ENCODE data around the gene KCNH5.

The KCNH5 gene

DNA sequence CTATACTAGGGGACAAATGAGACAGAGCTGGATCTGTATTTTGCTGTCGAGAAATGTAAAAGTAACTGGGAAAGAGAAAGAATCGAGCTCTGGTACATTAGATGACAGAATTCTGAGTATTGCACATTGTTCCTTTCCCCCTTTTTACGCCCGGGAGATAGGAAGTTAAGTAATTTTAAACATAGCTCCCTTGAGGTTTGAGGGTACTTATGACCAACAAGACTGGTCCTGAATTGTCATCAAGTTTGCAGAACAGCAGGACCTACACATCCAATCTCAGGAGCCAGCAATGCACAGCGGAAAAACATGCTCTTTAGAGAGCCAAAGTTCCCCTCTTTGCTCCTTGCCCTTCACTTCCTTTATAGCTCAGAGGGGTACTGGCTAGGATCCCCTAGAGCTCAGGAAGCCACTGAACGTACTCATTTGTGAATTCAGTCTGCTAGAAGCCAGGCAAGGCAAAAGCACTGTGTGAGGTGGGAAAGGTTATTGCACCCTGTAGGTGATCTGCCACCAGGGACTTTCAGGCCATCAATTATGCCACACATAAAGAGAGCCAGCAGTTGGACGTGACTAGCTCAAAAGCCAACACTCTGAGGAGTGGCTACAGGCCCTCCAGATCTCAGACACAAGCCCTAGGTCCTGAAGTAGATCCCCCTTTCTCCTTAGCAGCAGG lies 333.8 kb downstream of the KCNH5 start:
- TF ChIP-seq, protein P1, sequence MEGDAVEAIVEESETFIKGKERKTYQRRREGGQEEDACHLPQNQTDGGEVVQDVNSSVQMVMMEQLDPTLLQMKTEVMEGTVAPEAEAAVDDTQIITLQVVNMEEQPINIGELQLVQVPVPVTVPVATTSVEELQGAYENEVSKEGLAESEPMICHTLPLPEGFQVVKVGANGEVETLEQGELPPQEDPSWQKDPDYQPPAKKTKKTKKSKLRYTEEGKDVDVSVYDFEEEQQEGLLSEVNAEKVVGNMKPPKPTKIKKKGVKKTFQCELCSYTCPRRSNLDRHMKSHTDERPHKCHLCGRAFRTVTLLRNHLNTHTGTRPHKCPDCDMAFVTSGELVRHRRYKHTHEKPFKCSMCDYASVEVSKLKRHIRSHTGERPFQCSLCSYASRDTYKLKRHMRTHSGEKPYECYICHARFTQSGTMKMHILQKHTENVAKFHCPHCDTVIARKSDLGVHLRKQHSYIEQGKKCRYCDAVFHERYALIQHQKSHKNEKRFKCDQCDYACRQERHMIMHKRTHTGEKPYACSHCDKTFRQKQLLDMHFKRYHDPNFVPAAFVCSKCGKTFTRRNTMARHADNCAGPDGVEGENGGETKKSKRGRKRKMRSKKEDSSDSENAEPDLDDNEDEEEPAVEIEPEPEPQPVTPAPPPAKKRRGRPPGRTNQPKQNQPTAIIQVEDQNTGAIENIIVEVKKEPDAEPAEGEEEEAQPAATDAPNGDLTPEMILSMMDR (IDR thresholded peaks at IDR 0.05; ENCODE audit: borderline replicate concordance, insufficient read depth, low read depth, low read length), result no peak
- no peak overlapping the region for H3K4me3 ChIP-seq (ENCODE audit: low read depth, low read length)

DNA sequence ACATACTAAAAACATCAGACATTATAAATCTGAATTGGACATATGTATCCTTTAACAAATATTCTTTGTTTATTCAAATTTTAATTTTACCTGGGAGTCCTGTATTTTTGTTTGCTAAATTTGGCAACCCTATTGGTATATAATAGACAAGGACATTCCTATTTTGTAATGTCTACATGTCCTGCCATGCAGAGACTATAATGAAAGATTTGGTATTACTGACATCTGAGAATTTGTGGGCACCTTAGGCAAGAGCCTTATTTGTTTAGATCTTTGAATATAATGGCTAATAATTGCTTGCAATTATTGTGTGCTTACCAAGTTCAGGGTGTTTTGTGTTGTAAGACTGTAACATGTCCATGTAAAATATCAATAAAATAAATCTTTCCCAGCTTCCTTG lies 334.4 kb downstream of the KCNH5 start:
- TF ChIP-seq, protein P1 (IDR thresholded peaks at IDR 0.05; ENCODE audit: borderline replicate concordance, insufficient read depth, low read depth, low read length), result no peak

DNA sequence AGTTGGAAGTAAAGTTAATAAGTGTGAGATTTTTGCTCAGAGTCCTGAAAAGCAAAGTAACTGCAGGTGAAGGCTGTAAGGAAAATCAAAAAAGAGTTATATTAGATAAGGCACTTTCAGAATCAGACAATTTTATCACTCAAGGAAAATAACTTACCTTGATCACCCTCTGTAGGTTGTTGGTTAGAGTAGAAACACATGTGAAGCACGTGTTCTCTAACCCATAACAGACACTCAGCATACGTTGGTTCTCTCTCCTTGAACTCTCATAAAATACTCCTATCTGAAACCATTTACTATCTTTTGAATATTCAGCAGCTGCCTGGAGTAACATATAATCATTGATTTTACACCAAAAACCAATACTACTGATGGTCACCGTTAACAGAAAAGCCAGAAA lies 335.5 kb downstream of the KCNH5 start:
- H3K4me3 ChIP-seq (ENCODE audit: low read depth, low read length), result no peak overlapping the region
- TF ChIP-seq, protein P1 (IDR thresholded peaks at IDR 0.05; ENCODE audit: borderline replicate concordance, insufficient read depth, low read depth, low read length), result no peak

More for the DNA sequence above, 334.4 kb downstream of the KCNH5 start:
- no peak overlapping the region for H3K4me3 ChIP-seq (ENCODE audit: low read depth, low read length)

DNA sequence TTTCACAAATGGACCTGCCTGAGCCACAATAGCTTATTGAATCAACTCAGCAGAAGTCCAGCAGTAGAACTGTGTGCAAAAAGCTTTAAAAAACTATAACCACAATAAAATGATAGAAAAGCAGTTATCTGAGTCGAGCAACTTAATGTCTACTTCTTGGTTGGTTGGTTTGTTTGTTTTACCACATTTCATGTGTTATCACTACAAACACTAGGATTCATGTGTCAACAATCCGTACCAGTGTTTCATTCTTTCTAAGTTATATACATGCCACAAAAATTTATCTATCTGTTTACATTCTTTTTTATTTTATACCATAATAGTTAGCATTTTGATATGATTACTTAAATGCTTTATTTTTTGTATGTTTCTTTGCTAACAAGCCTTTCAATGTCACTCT lies 339.0 kb downstream of the KCNH5 start:
- TF ChIP-seq, protein P1 (IDR thresholded peaks at IDR 0.05; ENCODE audit: borderline replicate concordance, insufficient read depth, low read depth, low read length), result no peak
- H3K4me3 ChIP-seq (ENCODE audit: low read depth, low read length), result no peak overlapping the region

DNA sequence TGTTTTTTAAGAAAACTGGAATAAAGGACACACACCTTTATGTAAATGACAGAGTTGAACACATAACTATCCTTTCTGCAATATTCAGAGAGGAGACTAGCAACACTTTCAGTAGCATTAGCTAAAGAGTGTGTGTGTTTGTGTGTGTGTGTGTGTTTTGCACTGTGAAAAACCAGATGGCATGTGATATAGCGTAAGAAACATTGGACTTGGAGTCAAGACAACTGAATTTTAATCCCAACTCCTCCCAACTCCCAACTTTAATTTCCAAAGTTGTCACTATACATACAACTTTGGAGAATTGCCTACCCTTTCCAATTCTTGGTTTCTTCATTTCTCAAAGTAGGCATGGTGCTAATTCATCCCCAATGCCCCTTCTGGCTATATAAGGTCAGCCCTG lies 347.8 kb downstream of the KCNH5 start:
- no peak overlapping the region for H3K4me3 ChIP-seq (ENCODE audit: low read depth, low read length)
- TF ChIP-seq, protein P1 (IDR thresholded peaks at IDR 0.05; ENCODE audit: borderline replicate concordance, insufficient read depth, low read depth, low read length), result no peak

DNA sequence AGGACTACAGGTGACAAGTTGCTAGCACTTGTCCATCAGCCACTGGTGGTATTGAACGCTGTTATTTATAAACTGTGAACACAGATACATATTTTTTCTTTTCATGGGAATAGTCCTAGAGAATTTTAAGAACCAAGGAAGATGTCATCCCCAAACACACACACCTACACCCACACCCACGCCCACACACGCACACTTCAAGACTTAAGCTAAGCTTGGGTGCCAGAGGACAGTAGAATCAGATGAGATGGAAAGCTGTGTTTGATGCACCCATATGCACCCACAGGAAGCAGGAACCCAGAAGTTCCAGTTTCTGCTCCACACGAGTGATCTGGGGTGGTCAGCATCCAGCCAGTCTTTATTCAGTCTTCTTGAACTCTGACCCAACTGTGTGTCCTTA lies 348.3 kb downstream of the KCNH5 start:
- TF ChIP-seq, protein P1 (IDR thresholded peaks at IDR 0.05; ENCODE audit: borderline replicate concordance, insufficient read depth, low read depth, low read length), result no peak

DNA sequence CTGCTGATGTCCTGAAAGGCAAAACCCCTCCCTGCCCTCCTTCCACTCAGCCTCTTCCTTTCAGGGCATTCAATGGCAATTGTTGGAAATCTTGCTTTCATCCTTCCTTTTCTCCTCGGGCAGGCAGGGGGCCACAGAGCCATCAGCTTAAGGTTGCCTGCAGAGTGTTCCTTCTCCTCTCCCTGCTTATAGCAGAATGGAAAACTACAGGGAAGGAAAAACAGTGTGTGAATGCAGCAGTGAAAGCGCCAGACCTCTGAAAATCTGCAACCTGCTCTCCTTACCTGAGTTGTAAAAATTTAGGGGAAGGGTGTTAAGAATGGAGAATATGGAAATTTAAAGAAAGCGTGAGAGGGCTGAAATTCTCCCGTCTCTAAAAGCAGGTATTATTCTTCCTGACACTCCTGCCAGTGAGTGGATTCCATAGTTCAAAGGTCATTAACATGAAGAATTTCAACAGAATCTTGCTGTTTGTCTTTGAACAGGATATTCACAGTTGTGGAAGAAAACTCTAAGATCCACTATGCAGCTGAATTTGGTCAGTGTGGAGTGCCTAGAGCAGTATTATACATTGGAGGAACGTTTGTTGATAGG lies 348.8 kb downstream of the KCNH5 start:
- TF ChIP-seq, protein P1 (IDR thresholded peaks at IDR 0.05; ENCODE audit: borderline replicate concordance, insufficient read depth, low read depth, low read length), result no peak

More for the DNA sequence above, 348.3 kb downstream of the KCNH5 start:
- no peak overlapping the region for H3K4me3 ChIP-seq (ENCODE audit: low read depth, low read length)

More for the DNA sequence above, 348.8 kb downstream of the KCNH5 start:
- H3K4me3 ChIP-seq (ENCODE audit: low read depth, low read length), result no peak overlapping the region
